Neural progenitor cell (in vitro differentiated cells): ENCODE data around the gene INSR. TPM values are rescaled to one million over a fixed set of nuclear protein-coding genes. Genes with fewer than 3 reads are reported as not detected.

Experiments used
- DNase-seq: peaks from one replicate; pipeline ENCODE4 v3.0.0-alpha.2; 2016; ENCODE audit warnings: low spot score
- H2AFZ ChIP-seq: fragments of 200-600 bp; sonication (generic); replicated peaks from 2 replicates; pipeline ENCODE4 v1.6.1; 2016; ENCODE audit warnings: antibody characterized with exemption
- H3F3A ChIP-seq: fragments of 200-600 bp; sonication (generic); 2 replicates; pipeline ENCODE4 v1.6.1; 2016; ENCODE audit warnings: antibody characterized with exemption, low read depth
- H3K27ac ChIP-seq: fragments of 200-600 bp; sonication (generic); 2 replicates; pipeline ENCODE4 v1.5.1; 2016; ENCODE audit warnings: mild to moderate bottlenecking
- H3K27me3 ChIP-seq: fragments of 200-600 bp; sonication (generic); 2 replicates; pipeline ENCODE4 v1.6.1; 2016; ENCODE audit warnings: mild to moderate bottlenecking, moderate library complexity
- H3K36me3 ChIP-seq: fragments of 200-600 bp; sonication (generic); 2 replicates; pipeline ENCODE4 v1.5.1; 2016
- H3K4me1 ChIP-seq: fragments of 200-600 bp; sonication (generic); 2 replicates; pipeline ENCODE4 v1.6.1; 2016; ENCODE audit warnings: mixed run types
- H3K4me2 ChIP-seq: fragments of 200-600 bp; sonication (generic); 2 replicates; pipeline ENCODE4 v1.6.1; 2016
- H3K4me3 ChIP-seq: fragments of 200-600 bp; sonication (generic); 2 replicates; pipeline ENCODE4 v1.5.1; 2016
- H3K79me2 ChIP-seq: fragments of 200-600 bp; sonication (generic); 2 replicates; pipeline ENCODE4 v1.6.1; 2016; ENCODE audit warnings: low read depth
- H3K9ac ChIP-seq: fragments of 200-600 bp; sonication (generic); 2 replicates; pipeline ENCODE4 v1.6.1; 2016
- H3K9me3 ChIP-seq: fragments of 200-600 bp; sonication (generic); 2 replicates; pipeline ENCODE4 v1.5.1; 2016; ENCODE audit warnings: low read depth
- H4K20me1 ChIP-seq: fragments of 200-600 bp; sonication (generic); 2 replicates; pipeline ENCODE4 v1.6.1; 2016; ENCODE audit warnings: low read depth
- H3K27ac Mint-ChIP-seq: 3 replicates; pipeline ENCODE4 v1.8.0; 2021; ENCODE audit warnings: mixed read lengths
- H3K27me3 Mint-ChIP-seq: 2 replicates; pipeline ENCODE4 v1.8.0; 2022; ENCODE audit warnings: low read depth, mild to moderate bottlenecking, inconsistent platforms, moderate library complexity, mixed read lengths; ENCODE audit not compliant: insufficient read depth
- H3K36me3 Mint-ChIP-seq: 3 replicates; pipeline ENCODE4 v1.8.0; 2021; ENCODE audit warnings: mixed read lengths
- H3K4me1 Mint-ChIP-seq: 3 replicates; pipeline ENCODE4 v1.8.0; 2021; ENCODE audit warnings: mixed read lengths
- H3K4me3 Mint-ChIP-seq: 3 replicates; pipeline ENCODE4 v1.8.0; 2021; ENCODE audit warnings: mild to moderate bottlenecking, moderate library complexity, mixed read lengths
- H3K9me3 Mint-ChIP-seq: 3 replicates; pipeline ENCODE4 v1.8.0; 2020; ENCODE audit warnings: mixed read lengths
- EZH2 ChIP-seq: fragments of 200-600 bp; sonication (generic); IDR thresholded peaks from 2 replicates; pipeline ENCODE4 v1.6.1; 2017; ENCODE audit warnings: antibody characterized with exemption, mild to moderate bottlenecking, moderate library complexity
- EZH2phosphoT487 ChIP-seq: fragments of 200-600 bp; sonication (generic); IDR thresholded peaks from 2 replicates; pipeline ENCODE4 v1.6.1; 2017; ENCODE audit warnings: antibody characterized with exemption
- total RNA-seq: library from RNA; depleted of rRNA; stranded (reverse); fragments of >200 nt; gene quantifications from 2 replicates; pipeline ENCODE4 v1.2.3, GENCODE V29; 2015; ENCODE audit warnings: low replicate concordance
- TF ChIP-seq, protein P1 (sequence below): fragments of 200-600 bp; sonication (generic); IDR thresholded peaks from 2 replicates; pipeline ENCODE4 v1.5.1; 2017; ENCODE audit warnings: antibody characterized with exemption, mild to moderate bottlenecking

Gene INSR
- total RNA-seq, 1 donor from 2014 or later = 20.8 TPM

- Histone ChIP-seq H3K4me1 (no peaks in the 10 kb centered on the region), H3K79me2 (no peaks in the 10 kb centered on the region), H3K9ac (peak overlapping the region; percentile 78), H3K36me3 (no peaks in the 10 kb centered on the region), H3K4me2 (peak overlapping the region; percentile 76), H3K27me3 (no peaks in the 10 kb centered on the region), H3F3A (peaks cover 21% of the 10 kb centered on the region), H3K9me3 (no peaks in the 10 kb centered on the region), H3K27ac (no peak overlapping the region), H2AFZ (no peak overlapping the region), H3K4me3 (peak overlapping the region; percentile 69), H4K20me1 (no peaks in the 10 kb centered on the region)
- peaks cover 38% of the 10 kb centered on the region for H3K9me3 Mint-ChIP-seq
- peaks cover 29% of the 10 kb centered on the region for H3K36me3 Mint-ChIP-seq
- H3K27me3 Mint-ChIP-seq = peaks cover 9% of the 10 kb centered on the region
- H3K27ac Mint-ChIP-seq = peak overlapping the region; percentile 86
- DNase-seq = no peak
- TF ChIP-seq EZH2 = no peak
- TF ChIP-seq, protein P1, sequence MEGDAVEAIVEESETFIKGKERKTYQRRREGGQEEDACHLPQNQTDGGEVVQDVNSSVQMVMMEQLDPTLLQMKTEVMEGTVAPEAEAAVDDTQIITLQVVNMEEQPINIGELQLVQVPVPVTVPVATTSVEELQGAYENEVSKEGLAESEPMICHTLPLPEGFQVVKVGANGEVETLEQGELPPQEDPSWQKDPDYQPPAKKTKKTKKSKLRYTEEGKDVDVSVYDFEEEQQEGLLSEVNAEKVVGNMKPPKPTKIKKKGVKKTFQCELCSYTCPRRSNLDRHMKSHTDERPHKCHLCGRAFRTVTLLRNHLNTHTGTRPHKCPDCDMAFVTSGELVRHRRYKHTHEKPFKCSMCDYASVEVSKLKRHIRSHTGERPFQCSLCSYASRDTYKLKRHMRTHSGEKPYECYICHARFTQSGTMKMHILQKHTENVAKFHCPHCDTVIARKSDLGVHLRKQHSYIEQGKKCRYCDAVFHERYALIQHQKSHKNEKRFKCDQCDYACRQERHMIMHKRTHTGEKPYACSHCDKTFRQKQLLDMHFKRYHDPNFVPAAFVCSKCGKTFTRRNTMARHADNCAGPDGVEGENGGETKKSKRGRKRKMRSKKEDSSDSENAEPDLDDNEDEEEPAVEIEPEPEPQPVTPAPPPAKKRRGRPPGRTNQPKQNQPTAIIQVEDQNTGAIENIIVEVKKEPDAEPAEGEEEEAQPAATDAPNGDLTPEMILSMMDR = no peak
- no peak for TF ChIP-seq EZH2phosphoT487
- H3K4me1 Mint-ChIP-seq = peaks cover 8% of the 10 kb centered on the region
- peak overlapping the region; percentile 86 for H3K4me3 Mint-ChIP-seq
Measured at GRCh38 chr19:7098096-7098495, 196.1 kb downstream of the INSR start.

DNA sequence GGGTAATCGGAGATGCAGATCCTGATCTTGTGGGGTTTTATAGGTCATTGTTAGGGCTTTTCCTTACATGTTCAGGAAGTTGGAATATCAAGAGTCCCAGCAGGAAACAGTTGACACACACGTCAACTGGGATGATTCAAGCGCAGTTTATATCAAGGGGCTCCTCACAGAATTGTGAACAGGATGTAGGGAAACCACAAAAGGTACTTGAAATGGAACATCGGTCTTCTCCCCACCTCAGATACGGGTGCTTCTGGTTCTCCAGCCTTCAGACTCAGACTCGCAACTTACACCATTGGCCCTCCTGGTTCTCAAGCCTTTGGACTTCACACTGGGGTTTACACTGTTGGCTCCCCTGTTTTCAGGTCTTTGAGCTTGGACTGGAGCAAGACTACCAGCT is 205.2 kb downstream of the INSR start:
- Histone ChIP-seq H3K4me3 (no peak overlapping the region), H4K20me1 (no peaks in the 10 kb centered on the region), H3K27me3 (no peaks in the 10 kb centered on the region), H3K4me2 (no peak overlapping the region), H3K36me3 (peaks cover 20% of the 10 kb centered on the region), H3K79me2 (no peaks in the 10 kb centered on the region), H3K4me1 (no peaks in the 10 kb centered on the region), H3K27ac (no peak overlapping the region), H2AFZ (no peak overlapping the region), H3K9ac (no peak overlapping the region), H3F3A (peaks cover 2% of the 10 kb centered on the region), H3K9me3 (peaks cover 25% of the 10 kb centered on the region)
- Mint-ChIP-seq H3K9me3 (peaks cover 67% of the 10 kb centered on the region), H3K27ac (no peak overlapping the region), H3K4me3 (no peak overlapping the region), H3K27me3 (peaks cover 5% of the 10 kb centered on the region), H3K36me3 (peaks cover 66% of the 10 kb centered on the region), H3K4me1 (no peaks in the 10 kb centered on the region)
- no peak for DNase-seq
- TF ChIP-seq, protein P1 = no peak
- TF ChIP-seq EZH2 (no peak), EZH2phosphoT487 (no peak)

- Histone ChIP-seq H3K4me1 (no peaks in the 10 kb centered on the region), H3K27me3 (no peaks in the 10 kb centered on the region), H3K36me3 (peaks cover 68% of the 10 kb centered on the region), H4K20me1 (no peaks in the 10 kb centered on the region), H3F3A (peaks cover 23% of the 10 kb centered on the region), H2AFZ (no peak overlapping the region), H3K9ac (no peak overlapping the region), H3K27ac (no peak overlapping the region), H3K9me3 (peaks cover 57% of the 10 kb centered on the region), H3K79me2 (no peaks in the 10 kb centered on the region), H3K4me2 (no peak overlapping the region), H3K4me3 (no peak overlapping the region)
- Mint-ChIP-seq H3K27ac (no peak overlapping the region), H3K27me3 (no peaks in the 10 kb centered on the region), H3K4me3 (no peak overlapping the region), H3K36me3 (peaks cover 79% of the 10 kb centered on the region), H3K4me1 (no peaks in the 10 kb centered on the region), H3K9me3 (peaks cover 82% of the 10 kb centered on the region)
- TF ChIP-seq, protein P1 = no peak
- TF ChIP-seq EZH2 = no peak
- DNase-seq = no peak
Measured at GRCh38 chr19:7083076-7083956, 210.9 kb downstream of the INSR start.
